ENCODE measurements around the gene L3MBTL2.

The L3MBTL2 gene

GRCh38 chr22:41223535-41223934 lies 18.4 kb downstream of the L3MBTL2 start:
- no peak overlapping the region for H3K4me3 ChIP-seq (ENCODE audit: low read depth, low read length)
- no peak for TF ChIP-seq CTCF (IDR thresholded peaks at IDR 0.05; ENCODE audit: insufficient read depth, low read depth, low read length, missing control alignments)
- no peak for DNase-seq (ENCODE audit: low read depth)

GRCh38 chr22:41226723-41227655 lies 21.9 kb downstream of the L3MBTL2 start:
- no peak for TF ChIP-seq CTCF (IDR thresholded peaks at IDR 0.05; ENCODE audit: insufficient read depth, low read depth, low read length, missing control alignments)
- no peak for DNase-seq (ENCODE audit: low read depth)

GRCh38 chr22:41229215-41229614 lies 24.1 kb downstream of the L3MBTL2 start:
- DNase-seq (ENCODE audit: low read depth) = no peak

More at GRCh38 chr22:41226723-41227655, 21.9 kb downstream of the L3MBTL2 start:
- H3K4me3 ChIP-seq (ENCODE audit: low read depth, low read length) = no peak overlapping the region

GRCh38 chr22:41229730-41230400 lies 24.8 kb downstream of the L3MBTL2 start:
- H3K4me3 ChIP-seq (ENCODE audit: low read depth, low read length) = no peak overlapping the region
- no peak for TF ChIP-seq CTCF (IDR thresholded peaks at IDR 0.05; ENCODE audit: insufficient read depth, low read depth, low read length, missing control alignments)
- no peak for DNase-seq (ENCODE audit: low read depth)

More at GRCh38 chr22:41229215-41229614, 24.1 kb downstream of the L3MBTL2 start:
- no peak for TF ChIP-seq CTCF (IDR thresholded peaks at IDR 0.05; ENCODE audit: insufficient read depth, low read depth, low read length, missing control alignments)
- H3K4me3 ChIP-seq (ENCODE audit: low read depth, low read length) = no peak overlapping the region

- DNase-seq (ENCODE audit: low read depth) = no peak
- H3K4me3 ChIP-seq (ENCODE audit: low read depth, low read length) = no peak overlapping the region
- TF ChIP-seq CTCF (IDR thresholded peaks at IDR 0.05; ENCODE audit: insufficient read depth, low read depth, low read length, missing control alignments) = no peak
These were observed 25.3 kb downstream of the L3MBTL2 start for GRCh38 chr22:41230401-41230785.

GRCh38 chr22:41231369-41231768 lies 26.3 kb downstream of the L3MBTL2 start:
- no peak for TF ChIP-seq CTCF (IDR thresholded peaks at IDR 0.05; ENCODE audit: insufficient read depth, low read depth, low read length, missing control alignments)
- H3K4me3 ChIP-seq (ENCODE audit: low read depth, low read length) = no peak overlapping the region
- DNase-seq (ENCODE audit: low read depth) = no peak
